GM12873 (cell line): ENCODE data around the gene SLC37A2.

Experiments used
- TF ChIP-seq, protein P1 (sequence below): IDR thresholded peaks from 2 replicates; pipeline ENCODE4 v1.5.1; 2012; ENCODE audit warnings: low read depth, mild to moderate bottlenecking, moderate library complexity, low read length, control low read depth; ENCODE audit not compliant: insufficient read depth; ENCODE audit errors: missing control alignments

SLC37A2 gene

DNA sequence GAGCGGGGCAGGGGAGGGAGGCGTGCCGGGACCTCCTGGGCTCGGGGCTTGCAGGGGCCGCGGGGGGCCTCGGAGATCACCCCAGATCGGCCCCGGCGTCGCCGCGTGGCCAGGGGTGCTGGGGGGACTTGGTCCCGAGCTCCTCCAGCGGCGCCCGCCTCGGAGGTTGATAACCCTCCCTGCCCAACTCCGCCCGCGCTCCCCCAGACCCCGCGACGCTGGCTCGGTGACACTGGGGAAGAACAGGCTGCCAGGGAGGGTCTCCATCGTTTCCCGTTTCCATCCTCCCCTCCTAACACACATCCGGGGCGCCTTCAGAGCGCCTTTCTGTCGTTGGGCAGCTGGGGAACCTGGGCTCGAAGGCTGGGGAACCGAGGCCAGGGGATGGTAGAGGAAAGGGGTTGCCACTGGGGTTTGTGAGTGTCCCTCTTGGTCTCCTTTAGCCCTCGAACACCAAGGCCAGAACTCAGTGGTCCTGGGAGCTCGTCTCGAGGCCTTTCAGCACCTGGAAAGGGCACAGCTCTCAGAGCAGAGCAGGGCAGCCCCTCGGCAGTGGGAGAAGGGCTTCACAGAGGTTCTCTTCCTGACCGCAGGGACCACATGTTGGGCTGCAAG is 431 bp downstream of the SLC37A2 start:
- TF ChIP-seq, protein P1, sequence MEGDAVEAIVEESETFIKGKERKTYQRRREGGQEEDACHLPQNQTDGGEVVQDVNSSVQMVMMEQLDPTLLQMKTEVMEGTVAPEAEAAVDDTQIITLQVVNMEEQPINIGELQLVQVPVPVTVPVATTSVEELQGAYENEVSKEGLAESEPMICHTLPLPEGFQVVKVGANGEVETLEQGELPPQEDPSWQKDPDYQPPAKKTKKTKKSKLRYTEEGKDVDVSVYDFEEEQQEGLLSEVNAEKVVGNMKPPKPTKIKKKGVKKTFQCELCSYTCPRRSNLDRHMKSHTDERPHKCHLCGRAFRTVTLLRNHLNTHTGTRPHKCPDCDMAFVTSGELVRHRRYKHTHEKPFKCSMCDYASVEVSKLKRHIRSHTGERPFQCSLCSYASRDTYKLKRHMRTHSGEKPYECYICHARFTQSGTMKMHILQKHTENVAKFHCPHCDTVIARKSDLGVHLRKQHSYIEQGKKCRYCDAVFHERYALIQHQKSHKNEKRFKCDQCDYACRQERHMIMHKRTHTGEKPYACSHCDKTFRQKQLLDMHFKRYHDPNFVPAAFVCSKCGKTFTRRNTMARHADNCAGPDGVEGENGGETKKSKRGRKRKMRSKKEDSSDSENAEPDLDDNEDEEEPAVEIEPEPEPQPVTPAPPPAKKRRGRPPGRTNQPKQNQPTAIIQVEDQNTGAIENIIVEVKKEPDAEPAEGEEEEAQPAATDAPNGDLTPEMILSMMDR = no peak

DNA sequence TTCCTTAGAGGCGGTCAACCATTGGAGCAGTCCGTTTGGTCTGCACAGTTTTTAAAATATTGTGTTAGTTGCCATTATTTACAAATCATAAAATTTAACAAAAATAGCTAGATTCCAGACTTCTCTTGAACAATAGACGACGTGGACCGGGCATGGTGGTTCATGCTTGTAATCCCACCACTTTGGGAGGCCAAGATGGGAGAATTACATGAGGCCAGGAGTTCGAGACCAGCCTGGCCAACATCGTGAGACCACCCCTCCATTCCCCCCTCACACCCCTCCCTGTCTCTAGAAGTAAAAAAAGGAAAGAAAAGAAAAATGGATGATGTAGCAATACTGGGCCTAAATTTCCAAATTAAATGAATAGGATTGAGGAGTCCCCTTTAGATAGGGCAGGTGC is 965 bp downstream of the SLC37A2 start:
- TF ChIP-seq, protein P1 = no peak

GRCh38 chr11:125068368-125068767 is 5.3 kb downstream of the SLC37A2 start:
- TF ChIP-seq, protein P1 = no peak

DNA sequence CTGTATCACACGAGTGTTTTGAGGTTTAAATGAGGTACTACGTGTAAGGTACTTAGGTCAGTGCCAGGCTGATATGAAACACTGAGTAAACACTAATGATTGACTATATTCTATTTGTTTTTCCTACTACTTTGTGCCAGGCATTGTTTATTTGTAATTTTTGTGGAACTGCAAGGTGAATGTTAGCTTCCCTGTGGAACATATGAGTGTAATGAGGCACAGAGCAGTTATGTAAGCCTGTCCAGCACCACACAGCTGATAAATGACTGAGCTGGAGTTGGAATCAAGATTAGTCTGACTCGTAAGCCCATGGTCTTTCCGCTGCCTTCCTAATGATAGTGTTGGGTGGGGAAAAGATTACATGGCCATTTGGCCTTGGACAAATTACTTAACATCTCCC is 5.9 kb downstream of the SLC37A2 start:
- TF ChIP-seq, protein P1 = no peak

DNA sequence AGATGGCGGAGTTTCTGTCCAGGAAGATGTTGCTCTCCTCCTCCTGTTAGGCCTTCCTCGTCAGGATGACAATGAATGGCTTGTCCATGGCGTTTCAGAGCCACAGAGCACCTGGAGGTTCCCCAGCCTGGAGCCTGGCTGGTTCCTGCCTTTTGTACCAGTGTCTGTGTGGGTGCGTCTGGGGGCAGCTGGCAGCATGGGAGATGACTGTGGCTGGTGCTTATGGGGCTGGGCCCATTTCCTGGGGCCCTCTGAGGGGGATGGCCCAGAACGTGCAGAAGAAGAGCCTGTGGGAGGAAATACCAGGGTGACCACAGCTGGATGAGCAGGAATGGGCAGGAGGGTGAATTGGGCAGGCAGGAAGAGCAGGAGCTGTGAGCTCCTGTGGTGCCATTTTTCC is 6.7 kb downstream of the SLC37A2 start:
- TF ChIP-seq, protein P1 = no peak

GRCh38 chr11:125070699-125071254 is 7.7 kb downstream of the SLC37A2 start:
- TF ChIP-seq, protein P1 = no peak

GRCh38 chr11:125071435-125071834 is 8.3 kb downstream of the SLC37A2 start:
- TF ChIP-seq, protein P1 = no peak
